GM21825 (cell line): ENCODE results near the gene POMT2.
"Not testable (repeated sequence)": the region's sequence is repeated elsewhere in the genome, so short reads cannot be mapped to it uniquely, and the experiment has no call there.

ENCODE experiments used
- ATAC-seq: cut with Tn5 transposase; IDR thresholded peaks from one replicate; pipeline ENCODE4 v1.9.1; 2021; ENCODE audit warnings: mild to moderate bottlenecking, moderate library complexity; ENCODE audit not compliant: unreplicated experiment

Gene POMT2

DNA sequence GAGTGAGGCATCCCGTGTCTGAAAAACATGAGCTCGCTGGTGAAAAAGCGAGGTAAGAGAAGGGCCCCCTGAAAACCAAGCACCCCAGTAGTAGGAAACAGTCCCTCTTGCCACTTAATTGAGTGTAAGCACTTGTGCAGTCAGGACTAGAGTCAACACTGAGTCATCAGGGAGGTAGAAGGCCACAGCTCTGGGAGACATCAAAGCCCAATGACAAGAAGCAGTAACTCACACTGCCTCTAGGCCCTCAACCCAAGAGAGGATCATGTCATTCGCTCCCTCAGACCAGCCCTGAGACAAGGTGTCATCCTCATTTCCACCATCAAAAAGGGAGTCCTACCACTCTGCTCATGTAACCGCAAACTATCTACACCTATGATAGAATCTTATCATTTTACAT lies 17.8 kb downstream of the POMT2 start:
- no peak for ATAC-seq

DNA sequence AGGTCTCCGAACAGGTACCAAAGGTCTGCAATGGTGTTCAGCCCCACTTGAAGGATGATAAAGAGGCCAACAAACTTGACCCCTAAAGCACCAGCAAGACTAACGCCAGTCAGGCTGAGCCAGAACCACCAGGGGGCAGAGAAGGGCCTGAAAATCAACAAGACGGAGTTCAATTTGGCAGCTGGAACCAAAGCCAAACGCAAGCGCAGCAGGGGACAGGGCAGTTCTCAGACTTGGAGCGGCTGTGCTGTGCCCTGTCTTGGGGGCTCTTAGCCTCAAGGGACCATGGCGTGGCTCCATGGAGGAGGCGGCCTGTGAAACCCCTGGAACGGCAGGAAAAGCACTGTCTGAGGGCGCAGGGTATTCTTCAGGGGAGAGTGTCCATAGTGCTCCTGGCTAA lies 19.6 kb downstream of the POMT2 start:
- ATAC-seq, result peak; percentile 42

DNA sequence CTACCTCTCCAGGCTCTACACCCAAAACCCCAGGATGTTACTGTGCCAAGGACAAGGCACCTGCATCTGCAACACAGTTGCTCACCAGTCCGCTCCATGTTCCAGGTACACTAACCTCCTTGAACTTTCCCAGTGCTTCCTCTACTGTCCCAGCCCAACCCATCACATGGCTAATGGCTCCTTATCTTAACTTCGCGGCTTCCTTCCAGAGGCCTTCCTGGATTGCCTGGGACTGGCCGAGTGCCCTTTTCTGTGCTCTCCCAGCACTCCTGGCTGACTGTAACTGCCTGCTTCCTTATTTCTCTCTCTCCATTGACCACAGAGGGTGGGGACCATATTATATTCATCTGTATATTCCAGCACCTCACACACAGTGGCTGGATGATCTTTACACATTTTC lies 20.9 kb downstream of the POMT2 start:
- ATAC-seq, result no peak

DNA sequence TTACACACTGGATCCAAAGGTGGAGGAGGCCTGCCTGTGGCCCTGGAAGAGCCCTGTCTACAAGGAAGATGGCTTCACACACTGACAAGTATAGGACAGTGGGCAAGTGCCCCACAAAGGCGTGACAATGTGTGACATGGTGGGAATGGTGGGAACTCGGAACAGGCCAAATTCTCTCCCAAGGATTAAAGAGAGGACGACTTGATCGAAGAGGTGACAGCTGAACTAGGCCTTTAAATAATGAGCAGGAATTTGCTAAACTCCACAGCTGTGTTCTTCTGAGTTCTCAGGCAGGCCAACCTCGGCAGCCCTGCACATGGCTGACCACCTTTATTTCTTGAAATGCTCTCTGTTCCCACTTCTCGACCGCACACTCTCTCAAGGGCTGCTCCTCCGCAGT lies 23.8 kb downstream of the POMT2 start:
- no peak for ATAC-seq

DNA sequence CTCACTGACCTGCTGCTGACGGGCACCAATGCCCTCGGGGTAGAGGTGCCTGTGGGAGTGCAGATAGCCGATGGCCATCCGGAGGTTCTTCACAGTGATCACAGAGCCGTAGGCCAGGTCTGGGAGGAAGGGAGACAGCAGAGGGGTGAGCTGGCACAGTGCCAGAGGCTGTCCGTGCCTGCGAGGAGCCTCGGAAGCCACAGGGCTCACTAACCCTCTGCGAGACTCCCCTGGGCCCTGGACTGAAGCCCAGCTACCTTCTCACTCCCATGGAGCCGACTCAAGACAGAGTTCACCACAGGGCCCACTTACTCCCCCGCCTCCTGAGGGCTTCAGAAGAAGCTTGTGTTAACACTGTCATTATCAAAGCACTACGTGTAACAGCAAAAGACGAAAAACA lies 24.5 kb downstream of the POMT2 start:
- ATAC-seq, result no peak

DNA sequence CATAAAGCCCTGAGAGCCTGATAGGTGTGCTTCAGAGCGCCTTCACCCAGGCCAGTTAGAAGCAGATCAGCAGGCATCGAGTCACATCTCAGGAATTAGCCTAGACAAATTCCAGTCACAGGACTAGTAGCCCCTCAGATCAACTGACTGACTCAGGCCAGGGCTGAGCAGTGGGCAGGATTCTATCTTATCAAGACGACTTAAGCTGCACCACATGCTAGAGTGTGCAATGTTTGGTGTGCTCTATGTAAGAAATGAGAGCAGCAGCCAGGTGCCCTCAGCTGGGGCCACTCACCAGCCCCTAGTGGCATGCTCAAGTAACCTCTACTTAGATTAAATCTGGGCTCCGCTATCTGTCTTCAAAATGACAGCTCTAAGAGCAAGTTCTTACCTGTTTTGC lies 30.0 kb downstream of the POMT2 start:
- ATAC-seq, result no peak

DNA sequence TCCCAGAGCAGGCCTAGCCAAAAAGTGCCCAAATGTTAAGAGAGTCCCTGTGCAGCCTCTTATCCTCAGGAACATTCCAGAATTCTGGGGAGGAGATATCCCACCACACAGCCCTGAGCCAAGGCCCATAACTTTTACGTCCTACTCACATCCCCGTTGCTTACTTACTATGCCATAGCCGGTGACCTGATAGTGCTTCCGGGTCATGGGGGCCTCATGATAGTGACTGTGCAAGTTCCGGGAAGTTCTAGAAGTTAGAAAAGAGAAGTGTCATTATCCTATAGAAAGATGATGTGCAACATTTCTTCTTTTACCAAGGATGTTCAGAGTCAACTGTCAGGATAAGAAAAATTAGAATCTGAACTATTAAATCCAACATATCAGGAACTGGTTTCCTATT lies 34.1 kb downstream of the POMT2 start:
- no peak for ATAC-seq

DNA sequence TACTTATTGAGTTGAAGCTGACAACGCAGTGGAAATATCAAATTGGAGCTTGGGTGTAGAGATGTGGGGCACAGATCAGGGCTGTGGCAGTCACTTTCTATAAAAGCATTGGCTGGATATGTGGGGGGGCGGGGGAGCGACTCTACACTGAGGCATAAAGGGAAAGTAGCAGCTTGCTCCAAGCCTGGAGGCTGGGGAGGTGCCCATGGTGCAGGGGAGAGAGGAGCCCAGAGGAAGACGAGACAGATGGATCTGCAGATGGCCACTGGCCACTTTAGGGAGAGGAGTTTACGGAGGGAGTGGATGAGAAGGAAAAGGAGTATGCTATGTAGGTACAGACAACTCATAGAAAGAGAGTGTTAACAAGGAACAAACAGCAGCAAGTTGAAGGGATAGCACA lies 36.2 kb downstream of the POMT2 start:
- ATAC-seq, result no peak

DNA sequence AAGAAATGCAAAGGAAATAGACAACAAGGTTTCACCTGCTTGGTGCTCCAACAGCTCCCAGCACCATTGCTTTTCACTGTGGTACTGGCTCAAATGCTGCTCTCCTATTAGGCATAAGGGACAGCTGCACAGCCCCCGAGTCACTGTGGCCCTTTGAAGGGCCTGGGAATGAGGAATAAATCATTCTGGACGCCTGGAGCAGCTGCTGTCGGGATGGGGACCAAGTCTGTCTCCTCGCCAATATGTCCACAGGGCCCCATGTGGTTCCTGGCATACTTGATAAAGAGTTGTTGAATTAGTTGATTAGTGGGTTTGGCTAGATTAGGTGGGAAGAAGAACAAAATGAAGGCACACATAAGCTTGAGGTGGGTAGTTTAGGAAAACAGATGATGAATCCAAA lies 36.6 kb downstream of the POMT2 start:
- ATAC-seq, result no peak

DNA sequence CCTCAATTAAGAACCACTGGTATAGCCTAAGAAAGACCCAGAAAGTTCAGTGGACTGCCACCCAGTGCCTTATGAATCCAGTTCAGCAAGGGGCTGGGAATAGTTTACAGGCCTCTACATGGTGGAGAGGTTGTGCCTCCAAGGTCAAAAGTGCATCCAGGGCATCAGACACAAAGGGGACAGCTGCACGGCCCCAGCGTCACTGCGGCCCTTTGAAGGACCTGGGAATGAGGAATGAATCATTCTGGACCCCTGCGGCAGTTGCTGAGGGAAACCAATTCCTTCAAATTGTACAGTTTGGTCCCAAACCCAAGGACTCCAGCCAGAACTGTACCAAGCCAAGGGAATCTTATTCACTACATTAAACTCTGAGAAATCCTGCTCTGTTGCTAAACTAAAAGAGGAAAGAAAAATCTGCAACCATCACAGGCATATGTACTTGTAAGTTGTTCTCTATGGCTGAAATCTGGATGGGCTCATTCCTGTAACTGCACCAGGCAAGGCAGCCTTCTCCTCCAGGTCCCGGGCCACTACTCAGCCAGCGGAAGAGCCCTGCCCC lies 38.8 kb downstream of the POMT2 start:
- ATAC-seq, result no peak

DNA sequence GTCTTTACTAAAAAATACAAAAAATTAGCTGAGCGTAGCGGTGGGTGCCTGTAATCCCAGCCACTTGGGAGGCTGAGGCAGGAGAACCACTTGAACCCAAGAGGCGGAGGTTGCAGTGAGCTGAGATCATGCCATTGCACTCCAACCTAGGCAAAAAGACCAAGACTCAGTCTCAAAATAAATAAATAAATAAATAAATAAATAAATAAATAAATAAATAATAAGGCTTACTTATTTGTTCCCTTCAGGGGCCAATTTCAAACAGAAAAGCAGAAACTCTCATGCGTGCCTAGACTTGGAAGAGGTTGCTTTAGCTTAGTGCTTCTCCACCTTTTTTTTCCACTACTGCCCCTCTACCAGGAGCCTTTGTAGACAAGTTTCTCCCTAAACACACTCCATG lies 39.8 kb downstream of the POMT2 start:
- not testable (repeated sequence) for ATAC-seq

DNA sequence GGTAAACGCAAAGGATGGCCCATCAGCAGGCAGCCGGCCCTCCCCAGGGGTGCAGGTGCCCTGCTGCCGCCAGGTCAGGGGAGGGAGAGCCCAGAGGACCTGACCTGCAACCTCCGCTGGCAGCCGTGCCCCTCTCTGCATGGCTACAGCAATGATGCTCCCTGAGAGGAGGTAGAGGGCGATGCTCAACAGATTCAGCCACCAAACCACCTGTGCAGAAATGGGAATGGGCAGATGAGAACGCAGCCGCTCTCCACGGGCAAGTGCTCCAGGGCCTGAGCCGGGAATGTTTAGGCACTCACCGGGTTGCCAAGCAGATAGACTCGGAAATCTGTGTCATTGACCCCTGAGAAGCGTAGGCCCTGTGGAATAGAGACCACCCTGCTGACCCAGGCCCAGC lies 41.0 kb downstream of the POMT2 start:
- no peak for ATAC-seq

DNA sequence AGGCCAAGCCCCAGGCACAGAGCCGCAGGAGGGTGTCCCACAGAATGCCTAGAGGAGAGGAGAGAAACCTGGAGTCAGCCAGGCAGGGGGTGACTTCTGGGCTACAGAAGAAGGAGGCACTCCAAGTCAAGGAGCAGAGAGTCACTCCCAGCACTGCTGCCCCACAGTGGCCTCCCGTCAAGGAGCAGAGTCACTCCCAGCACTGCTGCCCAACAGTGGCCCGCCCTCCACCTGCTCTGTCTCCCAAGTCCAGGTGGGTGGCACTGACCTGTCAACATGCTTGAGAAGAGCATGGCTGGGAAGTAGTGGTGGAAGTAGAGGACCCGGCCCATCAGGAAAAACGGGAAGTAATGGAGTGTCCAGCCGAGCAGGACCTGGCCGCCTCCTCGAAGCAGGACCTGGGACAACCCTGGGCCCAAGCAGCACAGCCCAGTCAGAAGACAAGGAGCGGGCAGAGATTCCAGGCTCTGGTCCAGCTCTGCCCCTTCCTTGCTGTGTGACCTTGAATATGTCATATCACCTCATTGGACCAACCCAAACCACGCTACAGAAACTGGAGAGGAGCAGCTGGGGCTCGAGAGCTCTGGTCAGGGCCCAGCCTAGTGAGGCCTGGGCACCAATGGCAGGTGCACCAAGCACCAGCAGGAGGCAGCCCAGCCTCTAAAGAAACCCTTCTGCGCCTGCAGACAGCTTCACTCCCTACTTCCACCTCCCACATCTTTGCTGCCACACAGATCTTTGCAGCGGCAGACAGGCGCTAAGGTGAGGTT lies 42.0 kb downstream of the POMT2 start:
- no peak for ATAC-seq

DNA sequence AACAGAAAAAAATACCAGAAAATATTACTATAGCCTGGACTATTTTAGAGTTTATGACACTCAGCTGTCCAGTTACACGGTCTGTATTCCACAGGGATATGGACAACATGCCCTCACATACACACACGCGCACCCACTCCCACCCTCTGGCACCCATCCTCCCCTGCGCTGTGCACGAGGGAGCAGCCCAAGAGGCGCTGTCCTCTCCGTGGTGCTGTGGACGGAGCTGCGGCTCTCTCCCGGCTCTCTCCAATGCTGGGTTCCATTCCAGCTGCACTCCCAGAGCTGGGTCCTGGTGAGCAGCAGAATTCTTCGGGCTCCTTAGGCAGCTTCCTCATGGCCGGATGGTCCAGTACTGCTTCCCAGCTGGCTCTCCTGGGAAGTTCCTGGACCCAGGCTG lies 43.7 kb downstream of the POMT2 start:
- no peak for ATAC-seq

DNA sequence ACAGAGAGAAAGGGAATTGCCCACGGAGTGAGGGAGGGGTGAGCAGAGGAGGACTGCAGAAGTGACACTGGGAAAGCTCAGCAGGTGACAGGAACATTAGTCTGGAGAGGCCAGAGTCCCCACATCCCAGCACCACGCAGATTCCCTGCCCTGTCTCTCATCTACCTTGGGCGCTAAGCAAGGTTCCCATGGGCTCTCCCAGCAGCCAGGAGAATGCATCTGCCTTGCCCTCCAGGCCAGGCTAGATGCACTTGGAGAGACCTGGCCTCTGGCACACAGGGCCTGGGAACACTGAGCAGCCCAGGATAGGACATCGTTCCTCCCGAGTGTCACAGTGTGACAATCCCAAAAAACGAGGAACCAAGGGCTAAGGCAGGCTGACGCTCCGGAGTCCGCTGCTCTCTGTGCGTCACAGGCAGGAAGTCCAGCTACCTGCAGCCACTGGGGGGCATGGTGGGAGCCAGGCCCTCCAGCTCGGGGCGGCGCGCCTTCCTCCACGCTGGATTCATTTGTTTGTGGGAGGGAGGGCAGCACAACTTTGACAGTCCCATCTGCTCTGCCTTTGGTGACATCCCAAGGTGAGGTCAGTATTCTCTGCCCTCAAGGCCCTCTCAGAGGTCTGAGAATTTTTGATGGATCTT lies 44.3 kb downstream of the POMT2 start:
- ATAC-seq, result no peak

DNA sequence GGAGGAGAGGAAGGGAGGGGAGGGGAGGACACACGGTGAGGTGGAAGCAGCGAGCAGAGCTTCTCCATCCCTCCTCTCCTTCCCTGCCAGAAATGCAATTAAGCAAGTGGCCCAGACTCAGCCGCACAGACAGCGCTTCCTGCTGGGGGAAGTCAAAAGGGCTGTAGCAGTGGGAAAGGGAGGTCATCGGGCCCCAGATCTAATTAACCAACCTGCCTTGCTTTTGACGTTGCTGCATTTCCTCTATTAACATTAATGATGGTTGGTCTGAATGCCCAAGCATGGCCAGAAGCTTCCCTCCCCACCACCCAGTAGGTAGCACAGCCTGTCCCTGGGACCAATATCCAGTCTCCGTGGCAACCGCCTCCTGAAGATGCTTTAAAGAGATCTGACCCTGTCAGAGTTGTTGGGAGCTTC lies 45.1 kb downstream of the POMT2 start:
- no peak for ATAC-seq

DNA sequence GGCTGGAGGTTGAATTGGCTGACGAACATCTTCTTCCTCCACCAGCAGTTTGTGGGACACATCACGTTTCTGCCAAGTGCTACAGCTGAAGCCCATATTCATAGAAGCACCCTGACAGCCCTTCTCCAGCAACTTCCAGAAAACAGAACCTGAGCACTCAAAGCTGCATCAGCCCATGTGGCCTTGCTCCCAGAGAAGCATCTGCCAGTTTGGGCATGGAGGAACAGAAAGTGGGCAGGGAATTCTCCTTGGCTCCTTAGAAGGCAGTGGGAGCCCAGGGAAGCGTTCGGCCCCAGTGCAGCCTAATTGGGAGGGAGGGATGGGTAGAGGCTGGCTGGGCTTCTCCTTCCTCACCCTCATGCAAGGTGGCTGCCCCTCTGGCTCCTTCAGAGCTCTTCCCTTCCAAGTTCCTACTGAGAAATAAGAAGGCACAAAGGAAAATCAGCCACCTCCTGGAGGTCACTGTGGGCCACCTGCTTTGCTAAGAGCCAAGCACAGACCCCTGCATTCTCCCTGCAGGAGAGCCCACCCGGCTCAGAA lies 45.6 kb downstream of the POMT2 start:
- ATAC-seq, result no peak

DNA sequence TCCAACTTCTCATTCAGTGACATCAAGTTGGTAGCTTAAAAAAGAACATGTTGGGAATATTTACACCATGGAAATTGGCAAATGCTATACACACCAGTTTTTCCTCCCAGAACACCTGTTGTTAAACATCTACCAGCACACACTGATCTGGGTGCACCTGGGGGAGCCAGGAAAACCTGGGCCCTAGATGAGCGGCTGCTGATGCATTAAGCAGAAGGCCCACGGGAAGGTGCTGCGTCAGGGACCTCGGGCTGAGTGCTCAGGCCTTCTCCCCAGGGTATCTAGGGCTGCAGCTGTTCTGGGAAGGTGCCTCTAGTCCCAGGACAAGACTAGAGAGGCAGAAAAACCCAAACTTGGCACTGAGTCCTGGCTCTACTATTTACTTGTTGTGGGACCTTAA lies 46.9 kb downstream of the POMT2 start:
- no peak for ATAC-seq

DNA sequence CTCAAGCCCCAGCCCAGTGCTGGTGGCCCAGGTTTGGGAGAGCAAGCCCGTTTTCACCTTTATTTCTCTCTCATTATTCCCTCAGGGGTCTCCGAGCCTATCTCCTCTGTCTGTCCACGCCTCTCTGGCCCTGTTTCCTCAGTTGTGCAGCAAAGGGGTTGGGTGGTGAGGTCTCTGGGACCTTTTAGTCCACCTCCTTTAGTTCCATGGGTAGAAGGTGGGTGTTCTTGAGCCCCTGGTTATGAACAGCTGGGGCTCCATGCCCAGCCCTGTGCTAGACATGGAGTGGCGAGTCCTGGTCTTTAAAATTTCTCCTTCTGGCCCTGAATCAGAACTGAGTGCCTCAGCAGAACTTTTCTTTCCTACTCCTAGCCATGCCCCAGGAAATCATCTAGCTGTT lies 48.4 kb downstream of the POMT2 start:
- no peak for ATAC-seq

DNA sequence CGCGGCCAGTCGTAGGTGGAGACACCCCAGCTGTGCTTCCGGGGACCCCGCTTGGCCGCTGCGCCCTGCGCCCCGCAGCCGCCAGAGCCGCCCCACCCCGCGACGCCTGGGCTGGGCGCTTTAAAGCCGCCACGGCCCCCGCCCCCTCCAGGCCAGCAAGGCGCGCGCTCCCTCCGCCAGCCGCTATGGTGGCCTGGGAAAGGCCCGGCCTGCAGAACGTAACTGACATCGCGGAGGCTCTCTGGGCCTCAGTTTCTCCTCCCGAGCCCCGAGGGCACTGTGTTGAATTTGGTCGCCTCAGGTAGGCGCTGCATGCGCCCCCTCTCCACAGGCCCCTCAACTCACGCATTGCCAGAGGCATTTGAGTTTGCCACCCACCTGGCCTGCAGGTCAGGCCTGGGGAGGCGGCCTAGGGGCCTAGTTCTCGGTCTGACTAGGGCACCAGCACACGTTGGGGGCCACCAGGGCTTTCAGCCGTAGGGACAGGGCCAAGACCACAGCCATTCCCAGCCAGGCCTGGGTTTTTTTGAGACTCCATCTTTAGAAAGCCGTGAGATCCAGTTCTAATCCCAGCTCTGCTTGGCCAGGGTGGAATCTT lies 49.5 kb downstream of the POMT2 start, which contains the start of gene NGB:
Gene NGB (minus strand): TSS at position 94 of the 598 bp plus-strand sequence. CDS start 269 bp downstream, outside the sequence.
- no peak for ATAC-seq

DNA sequence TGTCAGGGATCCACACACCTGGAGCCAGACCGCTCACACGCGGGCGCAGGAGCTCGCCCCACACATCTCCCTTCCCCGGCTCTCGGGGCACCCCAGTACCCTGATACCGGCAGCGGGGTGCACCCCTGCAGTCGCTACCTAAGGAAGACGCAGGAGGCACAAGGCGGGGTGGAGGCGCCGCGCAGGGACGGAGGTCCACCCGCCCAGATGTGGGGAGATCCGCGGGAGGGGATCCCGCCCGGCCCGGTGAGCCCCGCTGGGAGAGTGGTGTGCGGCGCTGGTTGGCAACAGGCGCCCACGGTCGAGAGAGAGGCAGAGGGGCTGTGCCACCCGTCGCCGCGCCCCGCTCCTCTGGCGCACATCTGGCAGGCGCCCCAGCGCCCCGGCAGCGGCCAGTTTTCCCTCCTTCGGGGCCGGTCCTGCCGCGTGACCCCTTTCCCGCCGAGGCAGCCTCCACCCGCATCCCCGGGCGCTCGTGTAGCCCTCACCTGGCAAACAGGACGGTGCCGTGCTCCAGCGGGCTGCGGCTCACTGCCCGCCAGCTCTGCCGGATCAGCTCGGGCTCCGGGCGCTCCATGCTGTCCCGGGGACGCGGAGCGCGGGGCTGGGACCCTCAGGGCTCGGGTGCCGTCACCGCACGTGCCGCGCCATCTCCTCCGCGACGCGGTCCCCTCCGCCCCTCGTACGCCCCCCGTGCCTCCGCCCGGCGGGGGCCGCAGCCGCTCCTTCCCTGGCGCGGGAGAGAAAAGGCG lies 50.1 kb downstream of the POMT2 start:
- no peak for ATAC-seq
